SK-MEL-5 (cell line): ENCODE results near the gene PELI2. TPM values are rescaled to one million over a fixed set of nuclear protein-coding genes. Genes with fewer than 3 reads are reported as not detected.

Experiments used
- DNase-seq: peaks from one replicate; pipeline ENCODE4 v3.0.0-alpha.2; 2016; ENCODE audit warnings: low read depth, low spot score
- in situ Hi-C: cut with HindIII; loops from 2 replicates; pipeline ENCODE4 v1.10.0; 2016; ENCODE audit warnings: low sequenced_read_pairs, high pct_unique_total_duplicates, low pct_unique_long_range_greater_than_20kb
- total RNA-seq: library from RNA; depleted of rRNA; stranded (reverse); fragments of >200 nt; shearing (Covaris generic); gene quantifications from 2 replicates; pipeline ENCODE4 v1.2.3, GENCODE V29; 2014

Gene PELI2
- total RNA-seq, 1 experiment from 2014 or later: 3.2 TPM

DNA sequence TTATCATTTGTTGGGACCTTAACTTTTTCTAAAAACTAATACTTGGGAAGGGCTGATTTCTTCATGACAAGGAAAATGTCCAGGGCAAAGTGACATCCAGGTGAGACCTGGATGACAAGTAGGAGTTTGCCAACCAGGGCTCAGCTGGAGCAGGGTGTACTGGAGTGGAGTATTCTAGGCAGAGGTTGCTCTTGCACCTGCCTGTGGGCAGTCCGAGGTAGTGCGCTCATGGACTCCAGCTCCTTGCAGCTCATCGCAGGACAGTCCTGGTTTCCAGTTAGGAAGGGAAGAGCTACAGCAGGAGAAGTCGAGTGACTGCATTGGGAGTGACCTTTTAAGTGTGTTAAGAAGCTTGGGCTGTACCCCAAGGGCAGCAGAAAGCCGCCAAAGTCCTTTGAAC, 175.9 kb downstream of the PELI2 start:
- in situ Hi-C loops: no loop called here
- DNase-seq: no peak

DNA sequence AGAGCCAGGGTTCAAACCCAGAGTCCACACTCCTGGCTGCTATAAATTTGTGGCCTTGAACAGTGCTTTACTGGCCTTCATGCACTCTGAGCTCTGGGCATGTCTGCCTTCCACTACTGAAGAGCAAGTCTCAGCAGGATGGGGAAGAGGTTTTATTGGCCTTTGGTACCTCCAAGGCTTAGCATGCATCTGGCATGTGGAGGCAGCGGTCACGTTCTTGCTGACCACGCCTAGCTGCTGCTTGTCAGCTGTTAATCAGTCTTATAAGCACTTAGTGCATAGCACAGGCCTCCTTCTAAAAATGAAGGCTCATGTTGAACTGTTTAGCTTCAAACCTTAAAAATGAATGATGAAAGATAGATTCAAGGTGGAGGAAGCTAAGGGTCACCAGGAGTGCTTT, 177.5 kb downstream of the PELI2 start:
- in situ Hi-C loops: no loop called here
- DNase-seq: no peak

DNA sequence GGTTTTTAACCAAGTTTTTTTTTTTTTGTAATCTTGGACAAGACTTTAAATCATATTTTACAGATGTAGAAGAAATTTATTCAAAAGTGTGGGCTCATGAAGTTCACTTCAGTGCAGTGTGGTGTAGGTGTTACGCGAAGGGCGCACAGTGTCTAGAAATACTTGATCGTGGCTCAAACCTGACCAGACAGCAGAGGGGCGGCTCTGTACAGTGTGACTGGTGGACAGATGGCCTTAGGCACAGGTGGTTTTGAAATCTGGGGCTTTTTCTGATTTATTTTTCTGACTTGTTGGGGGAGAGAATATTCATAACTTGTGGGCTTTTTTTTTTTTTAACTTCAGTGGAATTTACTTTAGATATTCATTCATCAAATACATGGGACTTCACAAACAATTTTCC, 179.2 kb downstream of the PELI2 start:
- no peak for DNase-seq
- in situ Hi-C loops: no loop called here

DNA sequence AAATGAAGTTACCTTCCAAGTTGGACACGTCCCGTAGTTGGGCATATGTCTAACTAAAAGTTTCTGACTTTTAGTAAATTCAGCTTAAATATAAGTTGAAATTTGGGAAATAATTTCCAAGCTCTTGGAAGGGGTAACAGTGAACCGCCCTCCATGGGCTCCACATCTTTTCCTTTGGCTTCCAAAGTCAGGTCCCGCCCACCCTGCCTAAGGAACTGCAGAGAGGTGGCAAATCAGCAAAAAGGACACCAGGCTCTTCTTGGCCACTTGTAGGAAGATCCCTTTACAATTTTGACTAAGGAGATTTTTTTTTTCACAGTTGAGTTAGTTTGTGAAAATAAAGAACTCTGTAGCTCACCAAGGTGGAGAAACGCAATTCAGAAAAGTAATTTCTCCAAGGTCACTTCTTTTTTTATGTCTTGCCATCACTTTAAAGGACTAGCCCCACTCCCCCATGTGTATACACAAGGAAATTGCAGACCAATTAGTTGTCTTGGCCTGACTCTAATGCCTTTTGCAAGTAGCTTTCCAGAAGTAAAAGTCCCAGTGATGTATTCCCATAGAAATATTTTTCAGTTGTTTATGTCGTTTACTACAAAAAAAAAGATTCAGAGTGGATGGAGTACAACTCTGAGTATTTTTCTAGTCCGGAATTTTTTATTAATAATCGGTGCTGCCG, 181.2 kb downstream of the PELI2 start:
- in situ Hi-C loops: no loop called here
- no peak for DNase-seq

DNA sequence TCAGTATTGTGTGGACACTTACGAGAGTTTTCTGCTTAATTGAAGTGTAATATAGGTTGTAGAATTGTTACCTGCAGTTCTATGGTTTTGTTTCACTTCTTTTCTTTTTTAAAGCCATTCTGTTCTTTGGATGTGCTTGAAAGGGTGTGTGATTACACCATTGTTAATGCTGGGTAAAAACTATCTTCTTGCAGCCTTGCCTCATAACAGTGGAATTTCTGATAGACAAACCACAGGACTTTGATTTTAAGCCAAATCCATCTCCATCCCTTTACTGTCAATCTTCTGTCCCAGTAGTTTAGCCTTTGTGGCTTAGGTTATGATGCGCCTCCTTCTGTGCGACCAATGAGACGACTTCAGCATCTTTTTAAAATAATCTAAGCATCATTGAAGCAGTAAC, 182.3 kb downstream of the PELI2 start:
- in situ Hi-C loops: no loop called here
- no peak for DNase-seq

DNA sequence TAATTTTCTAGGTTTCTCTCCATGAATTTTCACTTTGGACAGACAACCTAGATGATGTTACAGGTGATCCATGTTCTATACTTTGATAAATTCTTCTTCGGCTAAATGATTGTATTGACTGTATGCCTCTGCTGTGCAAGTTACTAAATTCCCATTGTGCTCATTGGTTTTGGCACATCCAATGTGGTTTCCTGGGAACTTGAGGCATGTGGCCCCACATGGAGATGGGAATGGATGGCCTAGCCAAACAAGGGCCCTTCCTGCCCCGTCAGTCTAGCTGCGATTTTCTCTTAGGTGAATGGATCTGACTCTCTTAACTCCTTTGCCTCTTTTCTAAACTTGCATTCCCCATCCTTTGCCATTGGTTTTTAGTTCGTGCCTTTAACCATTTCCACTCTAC, 186.2 kb downstream of the PELI2 start:
- no peak for DNase-seq
- in situ Hi-C loops: no loop called here

DNA sequence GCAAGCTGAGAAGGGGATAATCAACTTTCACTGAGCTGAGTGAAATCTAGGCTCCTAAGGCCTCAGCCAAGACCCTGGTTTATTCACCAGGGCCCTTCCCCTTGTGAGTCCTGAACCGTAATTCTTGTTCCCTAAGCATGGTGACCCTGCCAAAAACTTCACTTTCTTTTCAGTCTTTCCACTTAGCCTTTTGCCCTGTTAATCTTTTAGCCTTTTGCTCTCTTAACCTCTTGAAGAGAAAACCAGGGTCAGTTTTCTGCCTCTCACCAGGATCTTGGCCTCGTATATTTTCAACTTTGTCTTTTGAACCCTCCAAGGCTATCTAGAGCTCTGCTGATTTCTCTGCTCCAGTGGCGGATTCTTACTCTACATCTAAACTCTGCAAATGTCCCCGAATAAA, 191.0 kb downstream of the PELI2 start:
- in situ Hi-C loops: no loop called here

DNA sequence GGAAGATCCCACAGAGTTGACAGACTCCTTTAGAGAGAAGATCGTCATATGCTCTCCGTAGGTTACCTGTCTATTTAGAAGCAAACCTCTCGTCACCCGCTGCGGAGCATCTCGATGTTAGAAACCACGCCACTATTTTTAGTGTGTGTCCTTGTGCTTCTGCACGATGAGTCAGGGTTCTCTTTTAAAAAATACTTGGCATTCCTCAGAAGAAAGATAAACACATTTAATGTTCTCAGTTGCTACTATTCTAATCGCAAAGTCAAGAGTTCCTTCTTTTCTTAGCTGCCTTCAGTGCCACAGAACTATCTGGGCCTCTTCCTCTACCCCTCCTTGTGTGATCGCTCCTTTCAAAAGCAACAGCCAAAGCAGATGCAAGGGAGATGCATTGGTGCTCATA, 192.4 kb downstream of the PELI2 start:
- in situ Hi-C loops: no loop called here
- DNase-seq: no peak

More for the DNA sequence above, 191.0 kb downstream of the PELI2 start:
- no peak for DNase-seq

DNA sequence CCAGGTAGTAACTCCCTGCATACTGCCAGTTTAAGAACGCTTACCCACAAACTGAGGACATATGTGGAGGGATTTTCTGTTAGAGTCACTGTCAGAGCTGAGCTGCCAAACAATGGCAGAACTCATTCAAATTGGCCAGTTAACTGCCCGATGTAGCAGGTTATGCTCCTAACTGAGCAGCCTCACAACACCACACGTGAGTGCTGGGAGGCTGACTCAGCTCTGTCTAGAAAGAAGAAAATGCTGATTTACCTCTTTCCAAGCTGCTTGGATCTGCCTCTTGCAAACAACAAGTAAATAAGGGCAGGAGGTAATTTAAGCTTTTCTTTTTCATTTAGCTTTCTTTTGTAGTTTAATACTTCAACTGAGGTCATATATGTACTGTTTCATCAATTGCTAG, 195.6 kb downstream of the PELI2 start:
- in situ Hi-C loops: no loop called here
- DNase-seq: no peak

DNA sequence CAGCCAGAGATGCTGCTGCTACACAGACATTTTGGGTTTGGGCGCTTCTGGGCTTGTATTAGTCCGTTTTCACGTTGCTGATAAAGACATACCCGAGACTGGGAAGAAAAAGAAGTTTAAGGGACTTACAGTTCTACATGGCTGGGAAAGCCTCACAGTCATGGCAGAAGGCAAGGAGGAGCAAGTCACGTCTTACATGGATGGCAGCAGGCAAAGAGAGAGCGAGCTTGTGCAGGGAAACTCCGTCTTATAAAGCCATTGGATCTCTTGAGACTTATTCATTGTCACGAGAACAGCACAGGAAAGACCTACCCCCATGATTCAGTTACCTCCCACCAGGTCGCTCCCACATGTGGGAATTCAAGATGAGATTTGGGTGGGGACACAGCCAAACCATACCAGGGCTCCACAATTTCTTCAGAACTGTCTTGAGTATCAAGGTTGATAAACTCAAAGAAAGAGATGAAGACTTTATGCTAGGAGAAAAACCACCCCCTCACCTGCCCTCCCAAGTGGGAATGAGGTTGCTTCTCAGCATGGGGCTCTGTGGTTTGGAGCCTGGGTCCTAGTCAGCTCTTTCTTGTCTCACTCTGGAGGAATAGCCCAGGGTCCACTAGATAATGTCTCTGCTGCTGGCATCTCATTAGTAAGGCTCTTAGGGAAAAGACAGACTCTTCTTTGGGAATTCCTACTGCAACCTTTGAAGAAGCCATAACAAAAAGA, 200.3 kb downstream of the PELI2 start:
- in situ Hi-C loops: no loop called here
- DNase-seq: no peak

DNA sequence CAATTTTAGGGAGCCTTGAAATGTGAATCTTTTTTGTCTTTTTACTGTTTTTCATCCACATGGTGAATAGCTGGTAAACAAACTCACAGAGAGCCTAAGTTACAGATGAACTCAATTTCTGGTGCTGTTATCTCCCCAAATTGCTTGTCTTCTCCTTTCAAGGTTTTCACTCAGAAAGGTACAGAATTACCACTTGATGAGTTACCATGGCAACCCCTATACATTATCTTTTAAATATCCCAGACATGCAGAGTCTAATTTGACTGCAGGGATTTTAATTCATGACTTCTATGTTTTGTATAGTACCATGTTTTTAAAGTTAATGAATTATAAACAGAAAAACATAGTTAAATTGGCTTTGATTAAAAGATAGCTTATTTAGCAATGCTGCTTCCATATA, 203.7 kb downstream of the PELI2 start:
- in situ Hi-C loops: no loop called here
- no peak for DNase-seq

DNA sequence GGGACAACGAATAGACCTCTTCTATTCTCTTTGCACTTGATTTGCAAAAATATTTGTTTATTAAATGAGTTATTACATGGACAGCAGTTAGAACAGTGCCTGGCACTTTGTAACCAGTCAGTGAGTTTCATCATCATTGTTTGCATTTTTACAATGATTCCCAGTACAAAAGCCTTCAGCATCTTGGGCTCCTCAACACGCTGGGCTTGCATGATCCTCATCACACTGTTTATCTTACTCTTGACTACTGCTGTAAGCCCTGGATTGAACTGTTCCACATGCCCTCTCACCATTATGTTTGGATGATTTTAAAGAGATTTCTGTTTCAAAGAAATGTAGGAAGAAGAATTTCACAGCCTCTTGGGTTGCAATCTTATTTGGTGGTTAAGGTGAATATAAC, 204.3 kb downstream of the PELI2 start:
- DNase-seq: no peak
- in situ Hi-C loops: no loop called here

DNA sequence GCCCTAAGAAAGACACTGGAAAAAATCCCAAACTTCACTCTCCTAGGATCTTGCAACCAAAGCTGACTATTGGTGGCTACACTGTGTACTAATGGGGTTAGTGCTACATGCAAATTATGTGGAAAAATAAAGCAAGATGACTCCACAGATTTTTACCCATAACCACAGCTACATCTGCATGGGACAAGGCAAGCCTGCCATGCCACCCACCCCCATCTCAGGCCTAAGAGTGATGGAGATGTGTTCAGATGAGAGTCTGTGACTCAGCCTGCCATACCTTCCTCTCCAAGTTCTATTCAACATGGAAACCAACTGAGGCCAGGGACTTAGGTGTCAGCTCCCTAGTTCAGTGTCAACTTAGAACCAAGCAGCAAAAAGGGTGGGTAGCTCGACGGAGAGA, 206.2 kb downstream of the PELI2 start:
- no peak for DNase-seq

DNA sequence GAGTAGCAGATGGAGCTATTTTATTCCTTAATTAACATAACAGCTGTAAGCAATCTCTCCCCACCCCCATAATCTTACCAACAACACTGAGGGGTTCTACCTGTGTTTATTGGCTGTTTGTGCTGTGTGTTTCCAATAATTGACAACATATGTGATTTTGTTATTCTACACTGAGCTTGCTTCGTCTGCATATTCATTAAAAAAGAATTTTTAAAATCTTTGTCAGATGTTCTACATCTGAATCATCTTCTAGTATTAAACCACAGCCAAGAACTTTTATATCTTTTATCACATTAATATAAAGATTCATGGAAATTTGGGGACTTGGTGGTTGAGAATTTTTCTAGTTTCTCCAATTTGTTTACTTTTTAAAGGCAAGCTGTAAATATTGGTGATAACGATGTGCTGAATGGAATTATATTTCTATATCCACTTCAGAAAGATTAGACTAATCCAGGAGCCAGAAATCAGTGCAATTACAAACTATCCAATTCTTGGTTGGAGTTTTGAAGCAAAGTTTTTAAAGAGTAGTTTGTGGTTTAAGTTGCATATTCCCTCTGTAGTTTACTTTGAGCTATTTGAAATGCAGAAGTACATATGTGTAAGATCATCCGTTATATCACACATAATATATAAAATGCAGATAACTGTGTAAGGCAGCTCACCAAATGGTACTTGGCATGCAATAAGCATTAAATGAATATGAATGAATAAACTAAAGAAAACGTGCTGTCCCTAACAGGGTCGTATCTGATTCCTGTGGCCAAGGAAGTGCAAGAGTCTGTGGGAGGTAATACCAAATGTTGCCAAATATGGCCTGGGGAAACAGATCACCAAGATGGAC, 206.9 kb downstream of the PELI2 start:
- in situ Hi-C loops: no loop called here
- no peak for DNase-seq

More for the DNA sequence above, 206.2 kb downstream of the PELI2 start:
- in situ Hi-C loops: no loop called here

DNA sequence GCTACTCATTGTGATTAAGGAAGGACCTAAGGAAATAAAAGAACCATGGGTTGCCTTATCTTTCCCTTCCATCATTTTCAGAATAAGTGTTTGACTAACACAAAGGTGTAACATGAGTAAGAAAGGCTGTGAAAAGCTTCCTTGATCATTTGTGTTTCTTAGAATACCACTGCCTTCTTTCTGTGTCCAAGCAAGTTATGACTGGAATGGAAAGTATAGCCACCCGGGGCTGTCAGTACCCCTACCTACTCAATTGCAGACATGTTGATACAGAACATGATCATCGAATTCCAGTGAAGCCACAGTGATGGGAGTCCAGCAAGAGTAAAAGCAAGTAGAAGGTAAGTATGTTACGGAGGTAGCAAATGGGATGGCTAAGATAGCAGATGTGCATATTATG, 209.8 kb downstream of the PELI2 start:
- DNase-seq: no peak
- in situ Hi-C loops: no loop called here

DNA sequence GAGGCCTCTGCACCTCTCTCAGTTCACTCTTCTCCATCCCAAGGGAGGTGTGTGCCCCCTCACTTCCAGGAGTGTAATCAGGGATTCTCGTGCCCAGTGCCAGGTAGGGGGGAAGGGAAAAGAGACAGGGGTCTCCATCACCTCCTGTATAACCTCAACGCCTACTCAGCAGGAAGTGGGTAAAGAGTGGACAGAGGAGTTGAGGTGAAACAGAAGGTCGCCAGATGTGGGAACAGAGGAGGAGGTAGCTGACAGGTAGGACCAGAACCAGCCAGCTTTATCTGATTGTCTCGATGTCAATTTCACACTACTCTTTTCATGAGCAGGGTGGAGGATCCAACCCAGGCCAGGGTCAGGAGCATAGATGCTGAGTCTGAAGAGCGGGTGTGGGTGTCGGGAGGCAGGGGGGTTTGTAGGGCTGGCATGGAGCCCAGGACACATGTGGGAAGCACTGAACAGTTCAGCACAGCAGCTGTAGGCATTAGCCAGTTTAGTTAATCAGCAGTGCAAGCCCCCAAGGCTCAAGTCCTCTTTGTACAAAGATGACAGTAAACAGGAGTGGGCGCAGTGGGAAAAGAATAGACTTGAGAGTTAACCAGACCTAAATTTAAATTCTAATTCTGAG, 213.5 kb downstream of the PELI2 start:
- in situ Hi-C loops: no loop called here
- no peak for DNase-seq

DNA sequence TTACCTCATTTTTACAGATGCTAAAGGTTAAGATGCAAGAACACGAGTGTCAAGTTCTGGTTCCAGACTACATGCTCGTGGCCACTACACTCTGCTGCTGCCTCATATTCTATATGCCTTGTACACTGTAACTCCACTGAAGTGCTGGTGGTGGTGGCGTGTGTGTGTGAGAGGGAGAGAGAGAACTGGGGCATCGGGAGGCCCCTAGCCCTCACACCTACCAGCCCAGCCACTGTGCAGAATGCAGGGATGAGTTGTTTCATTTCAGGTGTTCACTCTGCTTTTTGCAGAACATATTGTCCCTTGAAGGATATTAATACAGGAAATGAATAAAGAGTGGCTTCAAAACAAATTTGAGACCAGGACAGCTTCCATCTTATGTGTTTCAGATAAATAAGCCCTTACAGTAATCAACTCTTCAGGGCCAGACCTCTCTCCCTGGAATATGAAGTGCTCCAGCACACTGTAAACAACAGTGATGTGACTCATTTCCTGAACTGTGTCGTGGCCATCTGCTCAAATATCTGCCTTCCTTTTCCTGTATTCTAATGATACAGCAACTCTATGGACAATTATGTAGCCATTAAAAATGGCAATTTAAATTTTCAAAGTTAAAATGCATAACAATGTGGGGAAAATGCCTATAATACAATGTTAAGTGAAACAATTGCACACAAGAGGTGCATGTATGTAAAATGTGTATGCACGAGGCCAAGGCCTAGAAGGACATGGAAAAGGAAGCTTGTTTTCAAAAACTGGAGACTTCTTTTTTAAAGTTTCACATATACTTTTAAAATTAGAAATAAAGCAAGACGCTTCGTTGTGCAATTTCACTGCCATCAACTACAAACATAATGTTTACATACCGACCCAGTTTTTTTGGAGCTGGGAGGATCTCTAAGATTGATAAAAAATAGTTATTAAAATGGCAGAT, 215.4 kb downstream of the PELI2 start:
- in situ Hi-C loops: no loop called here
- no peak for DNase-seq
